ENCODE measurements around the gene ADCY9.

The ADCY9 gene

DNA sequence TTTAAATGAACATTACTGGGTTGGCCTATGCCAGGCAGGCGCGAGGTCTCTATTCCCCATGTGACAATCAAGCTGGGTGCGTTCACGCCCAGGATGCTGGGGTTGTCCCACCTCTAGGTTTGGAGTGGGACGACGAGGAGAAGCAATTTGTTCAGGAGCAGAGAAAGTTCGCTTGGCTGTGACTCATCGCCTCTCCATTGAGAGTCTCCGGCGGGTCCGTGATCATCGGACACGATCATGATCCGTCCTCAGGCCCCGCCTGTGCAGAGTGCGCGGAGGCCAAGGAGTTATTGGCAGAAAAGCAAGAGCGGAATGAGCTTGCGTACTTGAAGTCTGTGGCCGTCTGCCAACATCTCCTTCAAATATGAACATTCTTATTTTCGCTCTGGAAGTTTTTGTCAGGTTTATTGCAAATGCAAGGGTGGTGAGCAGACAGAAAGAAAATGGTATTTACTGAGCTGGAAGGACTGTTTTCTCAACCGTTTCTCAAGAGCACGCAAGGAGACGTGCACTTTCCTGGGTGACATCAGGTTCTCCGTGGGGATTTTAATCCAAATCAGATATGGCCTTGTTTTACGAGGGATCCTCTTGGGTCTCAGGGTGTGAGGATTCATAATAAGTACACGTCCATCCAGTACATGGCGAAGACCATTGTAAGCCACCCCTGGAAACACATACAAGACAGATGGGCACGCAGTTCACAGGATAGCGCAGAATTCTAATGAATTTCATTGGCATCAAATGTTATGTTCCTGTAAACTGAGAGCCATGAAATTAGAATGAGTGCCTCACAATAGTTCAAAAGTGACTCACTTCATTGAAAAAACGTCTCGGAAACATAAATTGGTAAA is 165.7 kb downstream of the ADCY9 start:
- DNase-seq (ENCODE audit: low spot score): peak; percentile 71
- ChIA-PET POLR2A (ENCODE audit: low non-redundant PET) (no interaction called here), CTCF (interaction anchor here (0.7 to 1.4 kb wide), 2 partner anchors 12 to 645 kb away, joined by 3 to 6 read pairs; no protein-coding TSS in a partner anchor)

GRCh38 chr16:3949946-3950342 is 166.3 kb downstream of the ADCY9 start:
- peak overlapping the region; percentile 94 for H3K27ac ChIP-seq
- POLR2A ChIA-PET (ENCODE audit: low non-redundant PET): no interaction called here
- CTCF ChIA-PET: no interaction called here
- no peak for DNase-seq (ENCODE audit: low spot score)
- TF ChIP-seq, protein P1, sequence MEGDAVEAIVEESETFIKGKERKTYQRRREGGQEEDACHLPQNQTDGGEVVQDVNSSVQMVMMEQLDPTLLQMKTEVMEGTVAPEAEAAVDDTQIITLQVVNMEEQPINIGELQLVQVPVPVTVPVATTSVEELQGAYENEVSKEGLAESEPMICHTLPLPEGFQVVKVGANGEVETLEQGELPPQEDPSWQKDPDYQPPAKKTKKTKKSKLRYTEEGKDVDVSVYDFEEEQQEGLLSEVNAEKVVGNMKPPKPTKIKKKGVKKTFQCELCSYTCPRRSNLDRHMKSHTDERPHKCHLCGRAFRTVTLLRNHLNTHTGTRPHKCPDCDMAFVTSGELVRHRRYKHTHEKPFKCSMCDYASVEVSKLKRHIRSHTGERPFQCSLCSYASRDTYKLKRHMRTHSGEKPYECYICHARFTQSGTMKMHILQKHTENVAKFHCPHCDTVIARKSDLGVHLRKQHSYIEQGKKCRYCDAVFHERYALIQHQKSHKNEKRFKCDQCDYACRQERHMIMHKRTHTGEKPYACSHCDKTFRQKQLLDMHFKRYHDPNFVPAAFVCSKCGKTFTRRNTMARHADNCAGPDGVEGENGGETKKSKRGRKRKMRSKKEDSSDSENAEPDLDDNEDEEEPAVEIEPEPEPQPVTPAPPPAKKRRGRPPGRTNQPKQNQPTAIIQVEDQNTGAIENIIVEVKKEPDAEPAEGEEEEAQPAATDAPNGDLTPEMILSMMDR (conservative IDR thresholded peaks at IDR 0.05; ENCODE audit: low read depth): no peak

More for the DNA sequence above, 165.7 kb downstream of the ADCY9 start:
- H3K27ac ChIP-seq: peak overlapping the region; percentile 94
- TF ChIP-seq, protein P1 (conservative IDR thresholded peaks at IDR 0.05; ENCODE audit: low read depth): no peak

- no peak for DNase-seq (ENCODE audit: low spot score)
- POLR2A ChIA-PET (ENCODE audit: low non-redundant PET): no interaction called here
- peak overlapping the region; percentile 94 for H3K27ac ChIP-seq
- CTCF ChIA-PET: no interaction called here
- TF ChIP-seq, protein P1 (conservative IDR thresholded peaks at IDR 0.05; ENCODE audit: low read depth): no peak
Observed at GRCh38 chr16:3949287-3949686, 167.0 kb downstream of the ADCY9 start.

DNA sequence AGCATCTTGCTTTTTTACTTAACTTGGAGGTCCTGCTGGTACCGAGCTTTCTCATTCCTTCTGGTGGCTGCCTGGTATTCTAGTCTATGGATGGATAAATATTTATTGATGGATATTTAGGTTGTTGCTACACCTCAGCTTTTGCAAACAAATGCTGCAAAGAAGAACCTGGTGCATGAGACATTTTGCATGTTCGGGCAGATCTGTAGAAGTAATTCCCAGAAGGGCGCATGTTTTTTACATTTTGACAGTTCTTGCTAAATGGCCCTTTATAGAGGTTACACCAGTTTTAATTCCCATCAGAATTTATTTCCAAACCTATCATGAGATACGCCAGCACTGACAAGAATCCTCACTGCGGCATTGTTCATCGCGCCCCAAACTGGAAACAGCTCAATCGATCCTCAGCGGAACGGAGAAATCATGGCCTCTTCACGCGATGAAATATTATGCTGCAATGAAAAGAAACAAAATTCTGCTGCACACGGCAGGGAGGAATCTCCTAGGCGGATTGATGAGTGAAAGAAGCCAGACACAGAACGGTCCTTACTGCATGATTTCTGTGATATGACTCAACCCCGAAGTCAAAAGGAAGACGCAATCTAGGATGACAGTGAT is 167.8 kb downstream of the ADCY9 start:
- CTCF ChIA-PET: interaction anchor here (0.5 to 1.3 kb wide), 2 partner anchors 9 to 27 kb away, joined by 3 read pairs; no protein-coding TSS in a partner anchor
- POLR2A ChIA-PET (ENCODE audit: low non-redundant PET): no interaction called here

GRCh38 chr16:3946604-3947180 is 169.6 kb downstream of the ADCY9 start:
- POLR2A ChIA-PET (ENCODE audit: low non-redundant PET): no interaction called here
- TF ChIP-seq, protein P1 (conservative IDR thresholded peaks at IDR 0.05; ENCODE audit: low read depth): no peak
- CTCF ChIA-PET: interaction anchor here (1.0 to 1.1 kb wide), 2 partner anchors 36 to 307 kb away, joined by 3 read pairs; no protein-coding TSS in a partner anchor
- no peak for DNase-seq (ENCODE audit: low spot score)
- peak overlapping the region; percentile 89 for H3K27ac ChIP-seq

More for the DNA sequence above, 167.8 kb downstream of the ADCY9 start:
- peak overlapping the region; percentile 94 for H3K27ac ChIP-seq
- DNase-seq (ENCODE audit: low spot score): no peak
- TF ChIP-seq, protein P1 (conservative IDR thresholded peaks at IDR 0.05; ENCODE audit: low read depth): no peak
